Measurements from ENCODE around the gene SMAD2. TPM values are rescaled to one million over a fixed set of nuclear protein-coding genes. Genes with fewer than 3 reads are reported as not detected.

The SMAD2 gene
- total and polyA plus RNA-seq, 2 donors = 37.0 to 132 TPM

GRCh38 chr18:47911877-47912276, 18.6 kb downstream of the SMAD2 start:
- no peaks in the 10 kb centered on the region for H3K27me3 ChIP-seq (ENCODE audit: control insufficient read depth in 2 of 2, insufficient read depth in 1 of 2, low read length in 1 of 2)
- DNase-seq (ENCODE audit: low read depth in 6 of 9, low spot score in 9 of 9) = peak in 1 of 9 donors; percentile 67
- H3K4me1 ChIP-seq (ENCODE audit: control insufficient read depth in 2 of 2, insufficient read depth in 2 of 2, low read length in 2 of 2) = peaks cover 19 to 32% of the 10 kb centered on the region in 2 donors
- 27% methylated on average over 4 of the region's 4 CpGs for WGBS
- peaks cover 0 to 2% of the 10 kb centered on the region in 2 donors for H3K36me3 ChIP-seq (ENCODE audit: control insufficient read depth in 2 of 2, insufficient read depth in 2 of 2, low read length in 1 of 2)
- H3K9me3 ChIP-seq (ENCODE audit: control insufficient read depth in 2 of 2, insufficient read depth in 1 of 2, low read length in 1 of 2) = no peaks in the 10 kb centered on the region
- H3K4me3 ChIP-seq (ENCODE audit: low read length in 2 of 2) = no peak overlapping the region
- H3K27ac ChIP-seq (ENCODE audit: low read depth in 1 of 2, low read length in 1 of 2) = peak overlapping the region; percentile 80 to 85

DNA sequence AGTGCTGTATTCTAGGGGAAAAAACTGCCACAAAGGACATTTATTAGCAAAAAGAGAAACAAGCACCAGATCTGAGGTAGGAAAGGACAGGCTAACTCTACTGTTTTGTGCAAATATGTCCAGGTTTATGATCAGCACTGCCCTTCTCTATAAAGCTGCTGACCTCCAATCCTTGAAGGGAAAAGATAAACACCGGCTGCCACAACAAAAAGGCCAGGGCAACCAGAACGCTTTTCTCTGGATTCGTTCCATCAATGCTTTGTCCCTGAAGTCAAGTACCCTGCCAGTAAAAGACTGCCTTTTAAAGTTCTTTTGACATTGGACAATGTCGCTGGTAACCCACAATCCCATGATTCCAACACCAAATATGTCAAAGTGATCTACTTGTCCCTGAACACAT, 21.0 kb downstream of the SMAD2 start:
- Histone ChIP-seq H3K27ac (ENCODE audit: low read depth in 1 of 2, low read length in 1 of 2) (peak overlapping the region in 1 of 2 donors; percentile 79), H3K4me3 (ENCODE audit: low read length in 2 of 2) (no peak overlapping the region), H3K27me3 (ENCODE audit: control insufficient read depth in 2 of 2, insufficient read depth in 1 of 2, low read length in 1 of 2) (no peaks in the 10 kb centered on the region), H3K4me1 (ENCODE audit: control insufficient read depth in 2 of 2, insufficient read depth in 2 of 2, low read length in 2 of 2) (peaks cover 23 to 32% of the 10 kb centered on the region in 2 donors), H3K36me3 (ENCODE audit: control insufficient read depth in 2 of 2, insufficient read depth in 2 of 2, low read length in 1 of 2) (peaks cover 0 to 9% of the 10 kb centered on the region in 2 donors), H3K9me3 (ENCODE audit: control insufficient read depth in 2 of 2, insufficient read depth in 1 of 2, low read length in 1 of 2) (peaks cover 0 to 4% of the 10 kb centered on the region in 2 donors)
- 97% methylated on average over 4 of the region's 4 CpGs for whole genome bisulfite sequencing
- DNase-seq (ENCODE audit: low read depth in 6 of 9, low spot score in 9 of 9) = no peak

GRCh38 chr18:47908592-47908991, 21.9 kb downstream of the SMAD2 start:
- WGBS = 96% methylated on average over 6 of the region's 6 CpGs
- Histone ChIP-seq H3K27ac (ENCODE audit: low read depth in 1 of 2, low read length in 1 of 2) (peak overlapping the region in 1 of 2 donors; percentile 79), H3K4me1 (ENCODE audit: control insufficient read depth in 2 of 2, insufficient read depth in 2 of 2, low read length in 2 of 2) (peaks cover 23 to 36% of the 10 kb centered on the region in 2 donors), H3K9me3 (ENCODE audit: control insufficient read depth in 2 of 2, insufficient read depth in 1 of 2, low read length in 1 of 2) (peaks cover 0 to 7% of the 10 kb centered on the region in 2 donors), H3K36me3 (ENCODE audit: control insufficient read depth in 2 of 2, insufficient read depth in 2 of 2, low read length in 1 of 2) (peaks cover 0 to 12% of the 10 kb centered on the region in 2 donors), H3K27me3 (ENCODE audit: control insufficient read depth in 2 of 2, insufficient read depth in 1 of 2, low read length in 1 of 2) (no peaks in the 10 kb centered on the region), H3K4me3 (ENCODE audit: low read length in 2 of 2) (no peak overlapping the region)
- DNase-seq (ENCODE audit: low read depth in 6 of 9, low spot score in 9 of 9) = no peak

GRCh38 chr18:47906408-47906807, 24.1 kb downstream of the SMAD2 start:
- H3K4me3 ChIP-seq (ENCODE audit: low read length in 2 of 2) = no peak overlapping the region
- H3K27ac ChIP-seq (ENCODE audit: low read depth in 1 of 2, low read length in 1 of 2) = no peak overlapping the region
- peaks cover 0 to 7% of the 10 kb centered on the region in 2 donors for H3K9me3 ChIP-seq (ENCODE audit: control insufficient read depth in 2 of 2, insufficient read depth in 1 of 2, low read length in 1 of 2)
- H3K4me1 ChIP-seq (ENCODE audit: control insufficient read depth in 2 of 2, insufficient read depth in 2 of 2, low read length in 2 of 2) = peaks cover 21 to 38% of the 10 kb centered on the region in 2 donors
- H3K36me3 ChIP-seq (ENCODE audit: control insufficient read depth in 2 of 2, insufficient read depth in 2 of 2, low read length in 1 of 2) = peaks cover 0 to 12% of the 10 kb centered on the region in 2 donors
- over 99% methylated on average over 3 of the region's 3 CpGs for WGBS
- H3K27me3 ChIP-seq (ENCODE audit: control insufficient read depth in 2 of 2, insufficient read depth in 1 of 2, low read length in 1 of 2) = no peaks in the 10 kb centered on the region
- no peak for DNase-seq (ENCODE audit: low read depth in 6 of 9, low spot score in 9 of 9)

DNA sequence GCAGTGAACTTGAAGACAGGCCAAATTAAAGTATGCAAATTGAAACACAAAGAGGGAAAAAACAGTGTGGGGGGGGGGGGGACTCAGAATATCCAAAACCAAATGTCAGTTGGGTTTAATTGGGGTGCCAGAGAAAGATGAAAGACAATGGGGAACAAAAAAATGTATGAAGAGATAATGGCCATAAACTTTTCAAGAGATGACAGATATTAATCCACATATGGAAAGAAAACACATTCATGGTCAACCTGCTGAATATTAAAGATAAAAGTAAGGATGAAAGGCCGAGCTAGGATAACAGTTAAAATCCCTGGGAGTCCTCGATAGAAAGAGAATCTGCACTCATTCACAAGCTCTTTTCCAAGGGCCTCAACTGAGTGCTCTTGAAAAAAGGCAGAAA, 26.6 kb downstream of the SMAD2 start:
- H3K4me1 ChIP-seq (ENCODE audit: control insufficient read depth in 2 of 2, insufficient read depth in 2 of 2, low read length in 2 of 2) = peaks cover 18 to 28% of the 10 kb centered on the region in 2 donors
- H3K27ac ChIP-seq (ENCODE audit: low read depth in 1 of 2, low read length in 1 of 2) = no peak overlapping the region
- 96% methylated on average over 2 of the region's 2 CpGs for WGBS
- H3K27me3 ChIP-seq (ENCODE audit: control insufficient read depth in 2 of 2, insufficient read depth in 1 of 2, low read length in 1 of 2) = no peaks in the 10 kb centered on the region
- DNase-seq (ENCODE audit: low read depth in 6 of 9, low spot score in 9 of 9) = no peak
- peaks cover 0 to 7% of the 10 kb centered on the region in 2 donors for H3K9me3 ChIP-seq (ENCODE audit: control insufficient read depth in 2 of 2, insufficient read depth in 1 of 2, low read length in 1 of 2)
- H3K4me3 ChIP-seq (ENCODE audit: low read length in 2 of 2) = no peak overlapping the region
- H3K36me3 ChIP-seq (ENCODE audit: control insufficient read depth in 2 of 2, insufficient read depth in 2 of 2, low read length in 1 of 2) = peaks cover 0 to 10% of the 10 kb centered on the region in 2 donors

DNA sequence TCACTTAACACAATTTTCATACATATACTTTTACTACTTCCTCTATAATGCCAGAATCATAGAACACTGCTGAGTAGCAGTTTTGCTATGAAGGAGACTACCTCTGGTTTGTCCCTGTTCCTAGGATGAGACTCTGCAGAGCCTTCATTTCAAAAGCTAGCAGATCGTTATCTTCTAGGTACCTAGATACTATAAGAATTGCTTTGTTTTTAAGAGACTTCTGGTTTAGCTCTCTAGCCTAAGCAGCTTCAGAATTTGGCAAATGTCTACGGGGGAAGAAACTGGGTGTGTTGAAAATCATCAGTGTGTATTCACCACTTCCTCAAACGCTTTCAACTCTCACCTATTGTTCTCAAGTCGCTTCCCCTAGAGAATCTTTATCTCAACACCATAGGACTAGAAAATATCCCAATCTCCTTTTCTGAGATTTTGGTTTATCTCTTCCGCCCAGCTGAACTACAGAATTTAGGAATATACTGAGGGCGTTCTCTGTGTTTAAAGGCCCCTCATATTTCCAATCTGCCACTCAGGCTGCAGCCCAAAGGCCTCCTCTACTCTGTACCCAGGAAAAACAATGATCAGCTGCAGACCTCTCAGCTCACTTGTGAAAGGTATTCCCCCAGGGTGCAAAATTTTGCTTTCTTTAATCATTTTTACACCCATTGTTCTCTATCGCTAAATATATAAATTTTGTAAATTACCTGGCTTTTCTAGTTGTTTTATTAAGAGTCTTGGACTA, 28.7 kb downstream of the SMAD2 start:
- Histone ChIP-seq H3K4me1 (ENCODE audit: control insufficient read depth in 2 of 2, insufficient read depth in 2 of 2, low read length in 2 of 2) (peaks cover 13 to 16% of the 10 kb centered on the region in 2 donors), H3K27me3 (ENCODE audit: control insufficient read depth in 2 of 2, insufficient read depth in 1 of 2, low read length in 1 of 2) (no peaks in the 10 kb centered on the region), H3K27ac (ENCODE audit: low read depth in 1 of 2, low read length in 1 of 2) (peak overlapping the region; percentile 85 to 87), H3K36me3 (ENCODE audit: control insufficient read depth in 2 of 2, insufficient read depth in 2 of 2, low read length in 1 of 2) (peaks cover 0 to 10% of the 10 kb centered on the region in 2 donors), H3K9me3 (ENCODE audit: control insufficient read depth in 2 of 2, insufficient read depth in 1 of 2, low read length in 1 of 2) (peaks cover 0 to 7% of the 10 kb centered on the region in 2 donors), H3K4me3 (ENCODE audit: low read length in 2 of 2) (no peak overlapping the region)
- DNase-seq (ENCODE audit: low read depth in 6 of 9, low spot score in 9 of 9) = peak; percentile 34 to 86 (median 61)
- WGBS = 48% methylated on average over 7 of the region's 7 CpGs

- DNase-seq (ENCODE audit: low read depth in 6 of 9, low spot score in 9 of 9) = no peak
- Histone ChIP-seq H3K9me3 (ENCODE audit: control insufficient read depth in 2 of 2, insufficient read depth in 1 of 2, low read length in 1 of 2) (peaks cover 0 to 3% of the 10 kb centered on the region in 2 donors), H3K27me3 (ENCODE audit: control insufficient read depth in 2 of 2, insufficient read depth in 1 of 2, low read length in 1 of 2) (no peaks in the 10 kb centered on the region), H3K36me3 (ENCODE audit: control insufficient read depth in 2 of 2, insufficient read depth in 2 of 2, low read length in 1 of 2) (peaks cover 0 to 24% of the 10 kb centered on the region in 2 donors), H3K27ac (ENCODE audit: low read depth in 1 of 2, low read length in 1 of 2) (no peak overlapping the region), H3K4me3 (ENCODE audit: low read length in 2 of 2) (no peak overlapping the region), H3K4me1 (ENCODE audit: control insufficient read depth in 2 of 2, insufficient read depth in 2 of 2, low read length in 2 of 2) (peaks cover 9 to 17% of the 10 kb centered on the region in 2 donors)
- WGBS = 98% methylated on average over 5 of the region's 5 CpGs
Measured at GRCh38 chr18:47899107-47899840, 31.2 kb downstream of the SMAD2 start.

DNA sequence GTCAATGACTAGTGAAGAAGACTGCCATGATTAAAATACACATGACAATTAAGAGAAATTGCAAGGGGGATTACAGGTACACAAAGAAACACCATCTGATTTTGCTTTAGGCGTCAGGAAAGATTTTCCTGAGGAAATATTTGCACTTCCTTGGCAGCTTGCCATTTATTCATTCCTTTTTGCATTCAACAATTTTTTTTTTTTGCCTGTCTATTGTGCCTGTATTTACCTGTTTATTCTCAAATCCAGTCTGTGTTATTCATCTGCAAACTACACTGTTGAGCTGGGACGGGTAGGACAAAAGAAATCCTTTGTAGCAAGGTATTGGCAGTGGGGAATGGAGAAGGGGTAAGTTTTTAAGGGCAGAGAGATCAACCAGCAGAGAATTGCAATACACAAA, 31.8 kb downstream of the SMAD2 start:
- H3K27ac ChIP-seq (ENCODE audit: low read depth in 1 of 2, low read length in 1 of 2) = no peak overlapping the region
- no peak overlapping the region for H3K4me3 ChIP-seq (ENCODE audit: low read length in 2 of 2)
- no peaks in the 10 kb centered on the region for H3K9me3 ChIP-seq (ENCODE audit: control insufficient read depth in 2 of 2, insufficient read depth in 1 of 2, low read length in 1 of 2)
- no peaks in the 10 kb centered on the region for H3K27me3 ChIP-seq (ENCODE audit: control insufficient read depth in 2 of 2, insufficient read depth in 1 of 2, low read length in 1 of 2)
- DNase-seq (ENCODE audit: low read depth in 6 of 9, low spot score in 9 of 9) = no peak
- peaks cover 0 to 28% of the 10 kb centered on the region in 2 donors for H3K36me3 ChIP-seq (ENCODE audit: control insufficient read depth in 2 of 2, insufficient read depth in 2 of 2, low read length in 1 of 2)
- WGBS = 97% methylated on average over 2 of the region's 2 CpGs
- peaks cover 9 to 15% of the 10 kb centered on the region in 2 donors for H3K4me1 ChIP-seq (ENCODE audit: control insufficient read depth in 2 of 2, insufficient read depth in 2 of 2, low read length in 2 of 2)

DNA sequence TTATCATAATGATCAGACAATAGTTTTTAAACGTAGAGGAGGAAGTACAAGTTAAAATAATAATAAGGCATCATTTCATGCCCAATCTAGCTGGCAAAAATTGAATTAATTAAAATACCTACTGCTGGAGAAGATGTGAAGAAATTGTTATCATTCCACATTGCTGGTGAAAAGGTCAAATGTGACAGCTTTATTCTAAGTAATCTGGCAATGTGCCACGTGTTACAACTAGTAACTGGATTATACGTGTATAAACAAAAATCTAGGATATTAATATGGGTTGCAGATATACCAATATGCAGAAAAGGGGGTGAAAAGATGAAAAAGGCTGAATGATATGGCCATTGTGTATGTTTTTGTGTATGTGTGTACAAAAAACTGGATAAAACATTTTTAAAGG, 32.4 kb downstream of the SMAD2 start:
- Histone ChIP-seq H3K4me1 (ENCODE audit: control insufficient read depth in 2 of 2, insufficient read depth in 2 of 2, low read length in 2 of 2) (peaks cover 8 to 14% of the 10 kb centered on the region in 2 donors), H3K4me3 (ENCODE audit: low read length in 2 of 2) (no peak overlapping the region), H3K9me3 (ENCODE audit: control insufficient read depth in 2 of 2, insufficient read depth in 1 of 2, low read length in 1 of 2) (no peaks in the 10 kb centered on the region), H3K27ac (ENCODE audit: low read depth in 1 of 2, low read length in 1 of 2) (no peak overlapping the region), H3K36me3 (ENCODE audit: control insufficient read depth in 2 of 2, insufficient read depth in 2 of 2, low read length in 1 of 2) (peaks cover 0 to 29% of the 10 kb centered on the region in 2 donors), H3K27me3 (ENCODE audit: control insufficient read depth in 2 of 2, insufficient read depth in 1 of 2, low read length in 1 of 2) (no peaks in the 10 kb centered on the region)
- 95% methylated on average over 3 of the region's 3 CpGs for WGBS
- no peak for DNase-seq (ENCODE audit: low read depth in 6 of 9, low spot score in 9 of 9)
